ENCODE results near the gene CLK1. TPM values are rescaled to one million over a fixed set of nuclear protein-coding genes. Genes with fewer than 3 reads are reported as not detected.

The CLK1 gene
- 35.2 and 66.6 TPM in 2 replicates for total RNA-seq (2016; rRNA removed; fragmentation: Illumina TruSeq; extraction: Trizol)
- 24.5 and 24.8 TPM in 2 replicates for total RNA-seq (2016; cell fraction: cytosol; rRNA removed; fragmentation: Illumina TruSeq; extraction: Trizol; ENCODE audit: low read depth)
- total RNA-seq (2016; cell fraction: insoluble cytoplasmic fraction; rRNA removed; fragmentation: Illumina TruSeq; extraction: Trizol), result 38.2 and 62.5 TPM in 2 replicates
- 27.1 and 28.3 TPM in 2 replicates for total RNA-seq (2016; cell fraction: membrane; rRNA removed; fragmentation: Illumina TruSeq; extraction: Trizol)
- total RNA-seq (2016; cell fraction: nucleus; rRNA removed; fragmentation: Illumina TruSeq; extraction: Trizol), result 117 and 137 TPM in 2 replicates
- polyA plus RNA-seq (2011; rRNA removed), result 82.4 and 101 TPM in 2 replicates
- 18.7 and 25.0 TPM in 2 replicates for polyA plus RNA-seq (2011; cell fraction: cytosol; rRNA removed)
- polyA plus RNA-seq (2011; cell fraction: nucleus; rRNA removed), result 155 and 182 TPM in 2 replicates
- 136 and 141 TPM in 2 replicates for polyA plus RNA-seq (2012)
- polyA plus RNA-seq (2016; cell fraction: cytosol; fragmentation: Illumina TruSeq; extraction: Trizol; ENCODE audit: low read depth), result 8.7 and 11.4 TPM in 2 replicates
- polyA plus RNA-seq (2016; cell fraction: insoluble cytoplasmic fraction; fragmentation: Illumina TruSeq; extraction: Trizol; ENCODE audit: low read depth), result 24.0 and 27.5 TPM in 2 replicates
- 9.9 and 12.7 TPM in 2 replicates for polyA plus RNA-seq (2016; cell fraction: membrane; fragmentation: Illumina TruSeq; extraction: Trizol; ENCODE audit: low read depth)
- polyA plus RNA-seq (2016; cell fraction: nucleus; fragmentation: Illumina TruSeq; extraction: Trizol; ENCODE audit: insufficient read depth, low read depth), result 168 and 170 TPM in 2 replicates
- 12.6 and 13.7 TPM in 2 replicates for polyA minus RNA-seq (2011; rRNA and poly(A)+ RNA removed; ENCODE audit: low replicate concordance)
- 20.6 and 23.8 TPM in 2 replicates for polyA minus RNA-seq (2011; cell fraction: cytosol; rRNA and poly(A)+ RNA removed)
- polyA minus RNA-seq (2011; cell fraction: nucleus; rRNA and poly(A)+ RNA removed), result 238 and 270 TPM in 2 replicates
- percentile 99 among the genes with signal in this experiment for Bru-seq, nascent RNA
- percentile 99 among the genes with signal in this experiment for BruChase-seq, experiment 1, labeled RNA remaining after a 6-hour chase
- percentile 99 among the genes with signal in this experiment for BruChase-seq, experiment 2, labeled RNA remaining after a 2-hour chase
- long read RNA-seq, experiment 1, transcript CLK1-201 (13 exons, 1,888 nt), result major isoform, 9 of 24 reads
- long read RNA-seq, experiment 1, transcript CLK1-204 (12 exons, 1,682 nt), result major isoform, 9 of 24 reads
- long read RNA-seq, experiment 1, partial matches to known transcripts, result 4 of 24 reads
- long read RNA-seq, experiment 1, other reads (novel, unspliced or antisense), result 1 of 24 reads
- long read RNA-seq, experiment 2, transcript CLK1-201 (13 exons, 1,888 nt), result major isoform, 30 of 51 reads
- long read RNA-seq, experiment 2, transcript CLK1-204 (12 exons, 1,682 nt), result minor isoform, 6 of 51 reads
- long read RNA-seq, experiment 2, partial matches to known transcripts, result 9 of 51 reads
- long read RNA-seq, experiment 2, other reads (novel, unspliced or antisense), result 2 of 51 reads

DNA sequence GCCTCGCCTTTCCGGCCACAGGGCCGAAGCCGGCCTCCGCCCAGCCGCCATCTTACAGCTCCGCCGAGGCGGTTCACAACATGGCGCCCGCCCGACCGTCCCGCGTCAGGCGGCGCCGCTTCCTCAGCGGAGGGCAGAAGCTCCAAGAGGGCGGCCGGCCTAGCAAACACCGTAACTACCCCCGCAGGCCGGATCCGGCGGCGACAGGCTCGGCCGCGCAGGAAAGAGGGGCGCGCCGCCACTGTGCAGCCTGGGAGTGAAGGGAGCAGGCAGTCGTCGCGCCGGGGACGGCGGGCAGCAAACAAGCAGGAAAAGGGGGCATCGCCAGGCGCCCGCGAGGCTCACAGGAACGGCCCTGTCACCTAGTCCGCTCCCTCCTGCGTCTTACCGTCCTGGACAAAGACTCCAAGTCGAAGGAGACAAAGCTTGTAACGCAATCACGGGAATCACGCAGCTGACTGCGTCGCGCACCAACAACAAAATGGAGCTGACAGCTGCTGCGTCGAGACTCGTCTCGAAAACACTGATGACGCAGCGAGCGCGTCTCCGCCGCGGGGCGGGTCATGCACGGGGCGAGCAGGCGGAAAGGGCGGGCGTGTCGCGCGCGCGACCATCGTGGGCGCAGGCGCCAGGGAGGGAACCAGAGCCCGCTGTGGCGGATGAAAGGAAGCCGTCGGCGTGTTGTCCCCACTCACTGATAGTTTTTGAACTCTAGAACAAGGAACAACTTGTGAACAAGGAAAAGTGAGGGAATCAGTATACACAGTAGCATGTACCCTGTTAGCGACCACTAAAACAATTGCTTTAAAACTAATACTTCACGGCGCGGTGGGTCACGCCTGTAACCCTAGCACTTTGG is at the start of gene CLK1:
CLK1 (minus strand) TSS at position 483 of the 859 bp plus-strand sequence. CDS start 2,796 bp downstream, outside the sequence.
- Histone ChIP-seq H4K20me1 (ENCODE audit: insufficient read depth, low read length) (peaks cover 42% of the 10 kb centered on the region), H3K79me2 (ENCODE audit: insufficient read depth, low read length) (peaks cover 51% of the 10 kb centered on the region), H3K4me3 (replicated peaks in 1 of 3; ENCODE audit: insufficient read depth in 1 of 3, low read depth in 2 of 3, low read length in 3 of 3) (peak within 1 kb of the TSS; percentile 91 to 99 (median 97)), H3K27ac (ENCODE audit: extremely low read length, insufficient read depth, low read length) (peak within 1 kb of the TSS; percentile 98), H3K4me2 (ENCODE audit: low read depth, low read length) (peak within 1 kb of the TSS; percentile 83), H3K4me1 (ENCODE audit: insufficient read depth, low read length) (peaks cover 55% of the 10 kb centered on the region), H3K9me3 (ENCODE audit: low read length) (no peaks in the 10 kb centered on the region), H3K27me3 (ENCODE audit: control insufficient read depth in 1 of 2, insufficient read depth in 2 of 2, low read length in 2 of 2) (no peaks in the 10 kb centered on the region; a peak in 1 of 5 replicates), H2AFZ (ENCODE audit: low read length) (peak within 1 kb of the TSS; percentile 31), H3K9ac (ENCODE audit: insufficient read depth, low read depth, low read length) (peak within 1 kb of the TSS; percentile 100), H3K36me3 (replicated peaks in 1 of 2; ENCODE audit: control insufficient read depth in 1 of 2, insufficient read depth in 2 of 2, low read length in 2 of 2) (peaks cover 3 to 18% of the 10 kb centered on the region in 2 experiments; a peak in 3 of 5 replicates)
- WGBS (ENCODE audit: low lambda C conversion rate), result 2% methylated on average over 69 of the region's 89 CpGs
- ATAC-seq (peak; percentile 80), FAIRE-seq (peak; percentile 74), DNase-seq (ENCODE audit: low spot score) (peak; percentile 89)
- intact Hi-C loops (cut with micrococcal nuclease; ENCODE audit: unreplicated experiment) (loop anchor here (1.0 to 5.0 kb wide), 3 partner anchors 25 to 108 kb away; partner anchors contain the start of genes NIF3L1 and PPIL3), in situ Hi-C loops (cut with HindIII; ENCODE audit: extremely low pct_ligation_motif_present, low pct_unique_long_range_greater_than_20kb) (no loop called here)
- ChIA-PET POLR2A (interaction anchor here (0.6 to 3.0 kb wide), 47 partner anchors 8 to 916 kb away, joined by 3 to 80 read pairs (median 6); partner anchors contain the start of genes ALS2, AOX1, BZW1 and CASP10), CTCF (ENCODE audit: low intra/inter-chr PET ratio, low total read pairs) (no interaction called here)
- BruUV-seq (replicated peaks), result TSS peak; percentile 88
- peak; percentile 31; the same call in 1 of the 2 replicates for TF ChIP-seq CHD2 (IDR thresholded peaks at IDR 0.05; ENCODE audit: low read depth, low read length)
- TF ChIP-seq LCORL (IDR thresholded peaks at IDR 0.05), result no peak
- peak; percentile 81 for TF ChIP-seq LCORL (CRISPR knock-in tag; IDR thresholded peaks at IDR 0.05)
- TF ChIP-seq AKAP8 (CRISPR knock-in tag; IDR thresholded peaks at IDR 0.05), result peak; percentile 66; the same call in 1 of the 2 replicates
- peak; percentile 85 for TF ChIP-seq ZFX (CRISPR knock-in tag; IDR thresholded peaks at IDR 0.05; ENCODE audit: low read depth)
- 0 out of 2 replicates have a peak, but pooled peaks have one; percentile 51 for TF ChIP-seq MTA3 (CRISPR knock-in tag; IDR thresholded peaks at IDR 0.05)
- peak; percentile 98 for TF ChIP-seq NRL (CRISPR knock-in tag; IDR thresholded peaks at IDR 0.05; ENCODE audit: borderline replicate concordance)
- peak; percentile 90 for TF ChIP-seq GATA4 (IDR thresholded peaks at IDR 0.05; ENCODE audit: borderline replicate concordance, low read depth)
- TF ChIP-seq FOXK1 (CRISPR knock-in tag; IDR thresholded peaks at IDR 0.05; ENCODE audit: borderline replicate concordance, low read depth), result peak; percentile 95
- peak; percentile 94 for TF ChIP-seq TFAP4 (IDR thresholded peaks at IDR 0.05; ENCODE audit: borderline replicate concordance, low read depth)
- peak; percentile 80 for TF ChIP-seq HNRNPK (IDR thresholded peaks at IDR 0.05; ENCODE audit: low read depth, low read length, poor library complexity, severe bottlenecking)
- peak; percentile 91 for TF ChIP-seq CREM (IDR thresholded peaks at IDR 0.05)
- TF ChIP-seq CREM (CRISPR knock-in tag; IDR thresholded peaks at IDR 0.05), result 0 out of 2 replicates have a peak, but pooled peaks have one; percentile 55
